GM20000 (cell line): ENCODE results near the gene MME.

Experiments used
- DNase-seq: peaks from one replicate; pipeline ENCODE4 v3.0.0; 2012; ENCODE audit warnings: low spot score
- TF ChIP-seq, protein P1 (sequence below): IDR thresholded peaks from 2 replicates; pipeline ENCODE4 v1.5.1; 2012; ENCODE audit warnings: mild to moderate bottlenecking, control low read depth; ENCODE audit errors: extremely low read depth, missing control alignments

The MME gene

GRCh38 chr3:155232605-155233004 is 152.5 kb downstream of the MME start:
- TF ChIP-seq, protein P1, sequence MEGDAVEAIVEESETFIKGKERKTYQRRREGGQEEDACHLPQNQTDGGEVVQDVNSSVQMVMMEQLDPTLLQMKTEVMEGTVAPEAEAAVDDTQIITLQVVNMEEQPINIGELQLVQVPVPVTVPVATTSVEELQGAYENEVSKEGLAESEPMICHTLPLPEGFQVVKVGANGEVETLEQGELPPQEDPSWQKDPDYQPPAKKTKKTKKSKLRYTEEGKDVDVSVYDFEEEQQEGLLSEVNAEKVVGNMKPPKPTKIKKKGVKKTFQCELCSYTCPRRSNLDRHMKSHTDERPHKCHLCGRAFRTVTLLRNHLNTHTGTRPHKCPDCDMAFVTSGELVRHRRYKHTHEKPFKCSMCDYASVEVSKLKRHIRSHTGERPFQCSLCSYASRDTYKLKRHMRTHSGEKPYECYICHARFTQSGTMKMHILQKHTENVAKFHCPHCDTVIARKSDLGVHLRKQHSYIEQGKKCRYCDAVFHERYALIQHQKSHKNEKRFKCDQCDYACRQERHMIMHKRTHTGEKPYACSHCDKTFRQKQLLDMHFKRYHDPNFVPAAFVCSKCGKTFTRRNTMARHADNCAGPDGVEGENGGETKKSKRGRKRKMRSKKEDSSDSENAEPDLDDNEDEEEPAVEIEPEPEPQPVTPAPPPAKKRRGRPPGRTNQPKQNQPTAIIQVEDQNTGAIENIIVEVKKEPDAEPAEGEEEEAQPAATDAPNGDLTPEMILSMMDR: no peak
- no peak for DNase-seq

DNA sequence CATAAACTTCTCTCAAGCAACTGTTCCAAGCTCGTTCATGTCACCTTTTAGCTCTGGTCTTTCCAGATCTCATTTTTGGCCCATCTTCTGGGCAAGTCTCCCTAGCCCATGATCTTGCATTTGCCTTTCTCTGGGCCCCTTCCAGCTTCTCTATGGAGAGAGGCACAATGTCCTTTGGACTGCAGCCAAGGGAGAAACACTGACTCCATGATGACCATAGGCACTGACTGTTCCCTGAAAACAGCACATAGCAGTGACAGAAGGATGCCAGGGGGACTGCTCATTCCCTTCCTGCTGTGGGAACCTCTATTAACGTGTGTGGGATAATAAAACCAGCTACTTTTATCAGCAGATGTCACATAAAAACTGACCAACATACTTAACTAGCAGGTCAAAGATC is 153.1 kb downstream of the MME start:
- DNase-seq: no peak
- TF ChIP-seq, protein P1: no peak
